K562 (cell line): ENCODE measurements around the gene TMEM129. TPM values are rescaled to one million over a fixed set of nuclear protein-coding genes. Genes with fewer than 3 reads are reported as not detected.

Source experiments
- ATAC-seq: fragments of 200-7000 bp; cut with Tn5 transposase; 3 replicates; pipeline ENCODE4 v1.9.1; 2020; ENCODE audit warnings: moderate library complexity
- BruUV-seq: library from RNA; stranded (reverse); fragments of 400-500 nt; replicated peaks from 2 replicates; lab custom pipeline; 2021; lab: Mats Ljungman, UMichigan
- CTCF ChIA-PET: fragments of 300-600 bp; formaldehyde crosslinking; extraction: SDS; loops from one replicate; lab custom pipeline; 2021; ENCODE audit warnings: low intra/inter-chr PET ratio; lab: Yijun Ruan, JAX
- POLR2A ChIA-PET: fragments of 300-600, 350-650 bp; sonication (Branson Sonifier 250); formaldehyde crosslinking; extraction: SDS; loops from one replicate; lab custom pipeline; 2021; ENCODE audit warnings: antibody characterized with exemption, inconsistent platforms; lab: Yijun Ruan, JAX
- DNase-seq, 4 experiments: peaks; one replicate each; pipeline versions ENCODE4 v3.0.0 to v3.0.0-alpha.2; 2011 to 2018; ENCODE audit warnings: low spot score in 3 of 4, mixed read lengths in 3 of 4; ENCODE audit errors: extremely low read depth in 1 of 4
- FAIRE-seq: peaks from 2 replicates; lab custom pipeline; 2011; peaks lifted over from hg19 to GRCh38; lab: Jason Lieb, UNC
- H2AFZ ChIP-seq: 2 replicates; pipeline ENCODE4 v1.6.0; 2011; ENCODE audit warnings: low read depth, low read length, control low read depth, inconsistent platforms
- H3K27ac ChIP-seq: fragments of 200-600 bp; 3 replicates; pipeline ENCODE4 v1.8.0; 2011; ENCODE audit warnings: low read depth, mild to moderate bottlenecking, control low read depth, inconsistent platforms, low read length, moderate library complexity, mixed read lengths; ENCODE audit errors: extremely low read depth
- H3K27me3 ChIP-seq, 2 experiments: fragments of 300-600 bp in 1 of 2; 2 replicates in 1 of 2; 3 replicates in 1 of 2; pipeline versions ENCODE4 v1.6.0 to v1.8.0; 2011; ENCODE audit warnings: inconsistent platforms in 2 of 2, low read length in 2 of 2, mild to moderate bottlenecking in 1 of 2, mixed read lengths in 1 of 2, moderate library complexity in 1 of 2; ENCODE audit not compliant: control insufficient read depth in 2 of 2, insufficient read depth in 2 of 2
- H3K36me3 ChIP-seq: fragments of 300-600 bp; 3 replicates; pipeline ENCODE4 v1.8.0; 2011; ENCODE audit warnings: mild to moderate bottlenecking, low read length, inconsistent platforms; ENCODE audit not compliant: control insufficient read depth, insufficient read depth
- H3K4me1 ChIP-seq, 2 experiments: fragments of 200-600 bp in 1 of 2; replicated peaks in 1 of 2; 2 replicates in 1 of 2; 3 replicates in 1 of 2; pipeline versions ENCODE4 v1.5.1 to v1.8.0; 2011; ENCODE audit warnings: inconsistent platforms in 2 of 2, low read length in 2 of 2, mild to moderate bottlenecking in 1 of 2, mixed read lengths in 1 of 2, moderate library complexity in 1 of 2; ENCODE audit not compliant: control insufficient read depth in 2 of 2, insufficient read depth in 2 of 2
- H3K4me2 ChIP-seq: 2 replicates; pipeline ENCODE4 v1.6.1; 2011; ENCODE audit warnings: low read length, control low read depth, inconsistent platforms, mixed read lengths; ENCODE audit not compliant: insufficient read depth
- H3K4me3 ChIP-seq: fragments of 200-600 bp; sonication (generic), shearing (Covaris generic); 2 replicates; pipeline ENCODE4 v1.5.1; 2016; ENCODE audit warnings: control low read depth, inconsistent platforms
- H3K79me2 ChIP-seq: fragments of 200-600 bp; 3 replicates; pipeline ENCODE4 v1.8.0; 2011; ENCODE audit warnings: low read length, inconsistent platforms; ENCODE audit not compliant: control insufficient read depth, insufficient read depth
- H3K9ac ChIP-seq, 2 experiments: 2 replicates each; pipeline versions ENCODE4 v1.6.0 to v1.6.1; 2011; ENCODE audit warnings: low read depth in 2 of 2, low read length in 2 of 2, control low read depth in 1 of 2, inconsistent platforms in 1 of 2, mild to moderate bottlenecking in 1 of 2, mixed read lengths in 1 of 2; ENCODE audit not compliant: insufficient read depth in 1 of 2
- H3K9me1 ChIP-seq: one replicate; pipeline ENCODE4 v1.6.0; 2011; ENCODE audit warnings: inconsistent platforms, mild to moderate bottlenecking, low read length, moderate library complexity; ENCODE audit not compliant: control insufficient read depth, insufficient read depth
- H3K9me3 ChIP-seq: replicated peaks from 2 replicates; pipeline ENCODE4 v1.5.1; 2011; ENCODE audit warnings: low read depth, low read length, inconsistent platforms; ENCODE audit not compliant: control insufficient read depth, insufficient read depth
- H4K20me1 ChIP-seq: replicated peaks from 2 replicates; pipeline ENCODE4 v1.6.1; 2011; ENCODE audit warnings: low read length, inconsistent platforms, mixed read lengths; ENCODE audit not compliant: control insufficient read depth, insufficient read depth
- CEBPB ChIP-seq: fragments of 450-650 bp; IDR thresholded peaks from 2 replicates; pipeline ENCODE4 v1.6.1; 2016; ENCODE audit warnings: missing genetic modification characterization, missing compliant biosample characterization
- DPF2 ChIP-seq: fragments of 450-650 bp; IDR thresholded peaks from 2 replicates; pipeline ENCODE4 v1.6.1; 2016
- FOXA3 ChIP-seq, 2 experiments: fragments of 450-650 bp in 1 of 2; sonication (generic) in 1 of 2; formaldehyde crosslinking; IDR thresholded peaks in 1 of 2; conservative IDR thresholded peaks in 1 of 2; 2 replicates each; pipeline versions ENCODE4 v1.4.0 to v1.8.0; 2020 to 2022; ENCODE audit warnings: mild to moderate bottlenecking in 2 of 2, missing genetic modification reagents in 1 of 2
- MCM2 ChIP-seq: fragments of 450-650 bp; IDR thresholded peaks from 2 replicates; pipeline ENCODE4 v1.6.1; 2017; ENCODE audit warnings: low read depth, mild to moderate bottlenecking
- NBN ChIP-seq: fragments of 450-650 bp; IDR thresholded peaks from 2 replicates; pipeline ENCODE4 v1.6.1; 2016; ENCODE audit warnings: low read depth, mild to moderate bottlenecking
- NELFE ChIP-seq: IDR thresholded peaks from 2 replicates; pipeline ENCODE4 v1.6.1; 2011; ENCODE audit warnings: mild to moderate bottlenecking; ENCODE audit not compliant: insufficient read depth, insufficient read length
- POLR3A ChIP-seq: IDR thresholded peaks from 2 replicates; pipeline ENCODE4 v1.6.1; 2011; ENCODE audit warnings: borderline replicate concordance, mild to moderate bottlenecking, moderate library complexity; ENCODE audit not compliant: insufficient read length, insufficient read depth; ENCODE audit errors: extremely low read depth
- RAD21 ChIP-seq, 2 experiments: fragments of 250-450 bp in 1 of 2; fragments of 450-650 bp in 1 of 2; sonication (Bioruptor Pico) in 1 of 2; formaldehyde crosslinking in 1 of 2; IDR thresholded peaks in 1 of 2; conservative IDR thresholded peaks in 1 of 2; 2 replicates each; pipeline versions ENCODE4 v1.4.0 to v1.8.0; 2020 to 2022; ENCODE audit warnings: mild to moderate bottlenecking in 2 of 2, moderate library complexity in 1 of 2
- SETDB1 ChIP-seq: IDR thresholded peaks from one replicate; pipeline ENCODE4 v1.6.1; 2012; ENCODE audit warnings: low read length, control low read depth, inconsistent platforms
- TARDBP ChIP-seq: fragments of 450-650 bp; IDR thresholded peaks from 2 replicates; pipeline ENCODE4 v1.6.1; 2016
- TOE1 ChIP-seq, 2 experiments: fragments of 450-650 bp in 1 of 2; sonication (generic) in 1 of 2; formaldehyde crosslinking in 1 of 2; IDR thresholded peaks; 2 replicates each; pipeline versions ENCODE4 v1.7.1 to v1.8.0; 2016 to 2022; ENCODE audit warnings: borderline replicate concordance in 2 of 2, mild to moderate bottlenecking in 2 of 2, antibody characterized with exemption in 1 of 2, inconsistent platforms in 1 of 2, low read depth in 1 of 2, missing genetic modification reagents in 1 of 2, moderate library complexity in 1 of 2
- XRCC5 ChIP-seq: fragments of 200-400 bp; formaldehyde crosslinking; IDR thresholded peaks from 2 replicates; pipeline ENCODE4 v1.6.1; 2017; ENCODE audit warnings: low read depth, mild to moderate bottlenecking, low read length
- ZNF347 ChIP-seq: fragments of 450-650 bp; formaldehyde crosslinking; IDR thresholded peaks from 2 replicates; pipeline ENCODE4 v1.4.0; 2020; ENCODE audit warnings: low read depth, mild to moderate bottlenecking, moderate library complexity
- ZNF436 ChIP-seq: fragments of 250-450, 450-650 bp; sonication (Bioruptor Pico); formaldehyde crosslinking; IDR thresholded peaks from 2 replicates; pipeline ENCODE4 v1.7.0; 2020; ENCODE audit warnings: mild to moderate bottlenecking
- ZNF561 ChIP-seq: fragments of 450-650 bp; formaldehyde crosslinking; conservative IDR thresholded peaks from 2 replicates; pipeline ENCODE4 v1.4.0; 2020; ENCODE audit warnings: mild to moderate bottlenecking, moderate library complexity
- ZNF764 ChIP-seq: fragments of 250-450 bp; sonication (Bioruptor Pico); IDR thresholded peaks from 2 replicates; pipeline ENCODE4 v1.4.0; 2020; ENCODE audit warnings: low read depth, mild to moderate bottlenecking, moderate library complexity
- WGBS: fragments of 100-300 bp; shearing (Covaris generic); methylation state at CpG from one replicate; pipeline ENCODE4 v1.1.6; 2016; ENCODE audit warnings: low coverage, mixed read lengths; ENCODE audit not compliant: insufficient coverage; ENCODE audit errors: missing lambda C conversion rate; 5-methylcytosine and 5-hydroxymethylcytosine counted together
- in situ Hi-C: fragments of 300-500 bp; cut with MboI; formaldehyde crosslinking; loops from 4 replicates; pipeline ENCODE4 v1.15.0; 2018; ENCODE audit warnings: inconsistent platforms, mixed read lengths
- intact Hi-C: fragments of 100-400 bp; cut with micrococcal nuclease; formaldehyde crosslinking; loops from 2 replicates; pipeline ENCODE4 v1.14.2; 2022
- polyA plus RNA-seq, 8 experiments: library from polyadenylated mRNA; depleted of rRNA in 4 of 8; stranded (reverse) in 5 of 8; unstranded in 3 of 8; fragments of >200 nt; fragmentation: Nextera tagmentation in 2 of 8; fragmentation: Illumina TruSeq in 1 of 8; extraction: Ambion mirVana in 2 of 8; extraction: Trizol in 1 of 8; gene quantifications; 2 replicates each; pipeline versions ENCODE4 v1.2.1 to v1.2.3, GENCODE V29; 2011 to 2014; ENCODE audit warnings: inconsistent platforms in 1 of 8, missing spikeins in 1 of 8
- total RNA-seq, 7 experiments: library from RNA; depleted of rRNA in 6 of 7; stranded (reverse); fragments of >200 nt in 6 of 7; fragmentation: Illumina TruSeq in 2 of 7; extraction: Trizol in 2 of 7; gene quantifications; 2 replicates each; pipeline versions ENCODE4 v1.2.1 to v1.2.3, GENCODE V29; 2011 to 2021; ENCODE audit warnings: low replicate concordance in 1 of 7
- TF ChIP-seq, protein P1 (sequence below): sonication (generic); IDR thresholded peaks from 2 replicates; pipeline ENCODE4 v1.6.1; 2016
- TF ChIP-seq, protein P2 (sequence below): IDR thresholded peaks from 2 replicates; pipeline ENCODE4 v1.6.1; 2011; ENCODE audit warnings: borderline replicate concordance, low read depth, mild to moderate bottlenecking, moderate library complexity, low read length; ENCODE audit not compliant: insufficient read depth, poor library complexity, severe bottlenecking

TMEM129 gene
- total and polyA plus RNA-seq, 9 of the 15 experiments (the other 6 are each of a cell fraction or from before 2014, with no cell fraction given), result 0.34 to 47.2 (median 18.8) TPM

DNA sequence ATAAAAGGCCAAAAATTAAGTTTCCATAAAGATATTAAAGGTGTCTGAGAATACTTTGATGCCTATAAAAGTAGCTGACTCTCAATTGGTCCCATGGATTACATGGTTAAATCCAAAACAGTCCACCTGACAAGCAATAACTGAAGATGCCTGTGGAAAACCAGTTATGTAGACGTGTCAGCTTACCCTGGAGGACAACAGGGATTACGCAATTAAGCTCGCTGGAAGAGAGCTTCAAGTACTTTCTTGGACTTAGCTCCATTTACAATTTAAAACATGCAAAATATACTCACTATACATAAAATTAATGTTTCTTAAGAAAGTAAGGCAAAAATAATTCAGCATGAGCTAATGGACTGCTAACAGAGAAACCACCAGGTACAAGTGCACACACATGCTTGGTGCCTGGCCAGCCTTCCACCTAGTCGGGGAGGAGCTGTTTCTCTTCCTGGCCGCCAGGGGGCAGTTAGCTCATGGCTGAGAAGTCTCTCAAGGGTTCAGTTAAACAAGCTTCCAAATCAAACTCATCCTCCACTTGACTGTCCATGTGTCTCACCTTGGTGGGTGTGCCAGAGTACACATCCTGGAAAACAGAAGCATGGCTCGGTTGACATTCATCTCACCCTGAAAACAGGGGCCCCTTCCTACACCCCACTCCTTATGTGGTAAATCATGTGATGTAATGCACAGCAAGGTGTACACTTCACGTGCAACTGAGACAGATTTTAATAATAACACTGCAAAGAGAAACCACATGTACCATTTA, 27.8 kb downstream of the TMEM129 start:
- H3K4me2 ChIP-seq, result no peak overlapping the region
- no peak overlapping the region for H3K4me3 ChIP-seq
- H3K79me2 ChIP-seq, result no peaks in the 10 kb centered on the region
- H2AFZ ChIP-seq, result no peak overlapping the region
- peak; percentile 62 to 83 (median 70) for DNase-seq
- H3K9ac ChIP-seq, result no peak overlapping the region
- WGBS, result 45% methylated on average over 7 of the region's 7 CpGs
- H3K27ac ChIP-seq, result peak overlapping the region; percentile 5; the same call in 1 of the 3 replicates
- ATAC-seq, result peak; percentile 96
- no peaks in the 10 kb centered on the region for H3K4me1 ChIP-seq
- no peaks in the 10 kb centered on the region for H3K27me3 ChIP-seq
- peak; percentile 92 for FAIRE-seq
- no peaks in the 10 kb centered on the region for H3K9me3 ChIP-seq
- H4K20me1 ChIP-seq, result peaks cover 7% of the 10 kb centered on the region; the same call in 1 of the 2 replicates
- peaks cover 75% of the 10 kb centered on the region for H3K36me3 ChIP-seq
- ChIA-PET POLR2A (interaction anchor here (0.5 to 2.7 kb wide), 11 partner anchors 9 to 103 kb away, joined by 3 to 49 read pairs (median 6); partner anchors contain the start of genes SLBP, TACC3 and TMEM129), CTCF (interaction anchor here (0.6 to 3.3 kb wide), 6 partner anchors 18 to 212 kb away, joined by 3 to 20 read pairs (median 4); partner anchors contain the start of gene SLBP)
- in situ Hi-C loops (no loop called here), intact Hi-C loops (loop anchor here (1.0 kb wide), 1 partner anchor 33 kb away; no protein-coding TSS in a partner anchor)
- no peaks in the 10 kb centered on the region for H3K9me1 ChIP-seq
- TSS peak; percentile 43 for BruUV-seq
- no peak for TF ChIP-seq ZNF561 (CRISPR knock-in tag)
- peak; percentile 77; the same call in 1 of the 2 replicates for TF ChIP-seq ZNF764 (CRISPR knock-in tag)
- TF ChIP-seq ZNF347, result no peak
- TF ChIP-seq SETDB1, result no peak
- no peak for TF ChIP-seq POLR3A
- TF ChIP-seq, protein P1, sequence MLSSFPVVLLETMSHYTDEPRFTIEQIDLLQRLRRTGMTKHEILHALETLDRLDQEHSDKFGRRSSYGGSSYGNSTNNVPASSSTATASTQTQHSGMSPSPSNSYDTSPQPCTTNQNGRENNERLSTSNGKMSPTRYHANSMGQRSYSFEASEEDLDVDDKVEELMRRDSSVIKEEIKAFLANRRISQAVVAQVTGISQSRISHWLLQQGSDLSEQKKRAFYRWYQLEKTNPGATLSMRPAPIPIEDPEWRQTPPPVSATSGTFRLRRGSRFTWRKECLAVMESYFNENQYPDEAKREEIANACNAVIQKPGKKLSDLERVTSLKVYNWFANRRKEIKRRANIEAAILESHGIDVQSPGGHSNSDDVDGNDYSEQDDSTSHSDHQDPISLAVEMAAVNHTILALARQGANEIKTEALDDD, result 0 out of 2 replicates have a peak, but pooled peaks have one; percentile 20
- peak; percentile 33; the same call in 1 of the 2 replicates for TF ChIP-seq DPF2
- TF ChIP-seq ZNF436, result no peak
- TF ChIP-seq XRCC5, result peak; percentile 32; the same call in 1 of the 2 replicates
- peak; percentile 60 to 70 for TF ChIP-seq RAD21 (CRISPR knock-in tag; conservative IDR thresholded peaks at IDR 0.05 in 1 of 2, IDR thresholded peaks at IDR 0.05 in 1 of 2)
- no peak for TF ChIP-seq TARDBP
- peak; percentile 96 for TF ChIP-seq CEBPB (tag)
- 0 out of 2 replicates have a peak, but pooled peaks have one; percentile 50 for TF ChIP-seq NBN
- 0 out of 2 replicates have a peak, but pooled peaks have one; percentile 46 for TF ChIP-seq TOE1 (IDR thresholded peaks at IDR 0.05; ENCODE audit: borderline replicate concordance)
- no peak for TF ChIP-seq TOE1 (CRISPR knock-in tag; IDR thresholded peaks at IDR 0.05; ENCODE audit: borderline replicate concordance, low read depth)
- no peak for TF ChIP-seq NELFE
- no peak for TF ChIP-seq MCM2
- TF ChIP-seq, protein P2, sequence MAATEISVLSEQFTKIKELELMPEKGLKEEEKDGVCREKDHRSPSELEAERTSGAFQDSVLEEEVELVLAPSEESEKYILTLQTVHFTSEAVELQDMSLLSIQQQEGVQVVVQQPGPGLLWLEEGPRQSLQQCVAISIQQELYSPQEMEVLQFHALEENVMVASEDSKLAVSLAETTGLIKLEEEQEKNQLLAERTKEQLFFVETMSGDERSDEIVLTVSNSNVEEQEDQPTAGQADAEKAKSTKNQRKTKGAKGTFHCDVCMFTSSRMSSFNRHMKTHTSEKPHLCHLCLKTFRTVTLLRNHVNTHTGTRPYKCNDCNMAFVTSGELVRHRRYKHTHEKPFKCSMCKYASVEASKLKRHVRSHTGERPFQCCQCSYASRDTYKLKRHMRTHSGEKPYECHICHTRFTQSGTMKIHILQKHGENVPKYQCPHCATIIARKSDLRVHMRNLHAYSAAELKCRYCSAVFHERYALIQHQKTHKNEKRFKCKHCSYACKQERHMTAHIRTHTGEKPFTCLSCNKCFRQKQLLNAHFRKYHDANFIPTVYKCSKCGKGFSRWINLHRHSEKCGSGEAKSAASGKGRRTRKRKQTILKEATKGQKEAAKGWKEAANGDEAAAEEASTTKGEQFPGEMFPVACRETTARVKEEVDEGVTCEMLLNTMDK, result peak; percentile 94
- no peak for TF ChIP-seq FOXA3 (CRISPR knock-in tag; conservative IDR thresholded peaks at IDR 0.05 in 1 of 2, IDR thresholded peaks at IDR 0.05 in 1 of 2)
